MCF 10A (cell line): Measurements from ENCODE around the gene HSDL2. TPM values are rescaled to one million over a fixed set of nuclear protein-coding genes. Genes with fewer than 3 reads are reported as not detected.
A peak's percentile ranks its signal among the peaks of the same experiment; 100 is the strongest.

Source experiments
- BruUV-seq: library from RNA; stranded (reverse); fragments of 400-500 nt; replicated peaks from 2 replicates; lab custom pipeline; 2021; lab: Mats Ljungman, UMichigan
- CTCF ChIA-PET: fragments of 300-600 bp; sonication (Branson Sonifier 250); formaldehyde crosslinking; extraction: SDS; loops from one replicate; lab custom pipeline; 2021; ENCODE audit warnings: antibody characterized with exemption, inconsistent platforms; lab: Yijun Ruan, JAX
- POLR2A ChIA-PET: fragments of 300-600, 350-650 bp; sonication (Branson Sonifier 250); formaldehyde crosslinking; extraction: SDS; loops from one replicate; lab custom pipeline; 2020; ENCODE audit warnings: antibody characterized with exemption, inconsistent platforms; lab: Yijun Ruan, JAX
- DNase-seq: peaks from one replicate; pipeline ENCODE4 v3.0.0-alpha.2; 2018; ENCODE audit not compliant: unreplicated experiment
- H3K27ac Mint-ChIP-seq: one replicate; pipeline ENCODE4 v1.8.0; 2022; ENCODE audit warnings: mild to moderate bottlenecking, low read depth, mixed read lengths; ENCODE audit not compliant: unreplicated experiment
- H3K27me3 Mint-ChIP-seq: one replicate; pipeline ENCODE4 v1.8.0; 2022; ENCODE audit warnings: mixed read lengths; ENCODE audit not compliant: insufficient read depth, unreplicated experiment
- H3K36me3 Mint-ChIP-seq: one replicate; pipeline ENCODE4 v1.8.0; 2022; ENCODE audit warnings: mild to moderate bottlenecking, moderate library complexity, mixed read lengths; ENCODE audit not compliant: insufficient read depth, unreplicated experiment
- H3K4me1 Mint-ChIP-seq: one replicate; pipeline ENCODE4 v1.8.0; 2022; ENCODE audit warnings: mixed read lengths; ENCODE audit not compliant: insufficient read depth, unreplicated experiment
- H3K4me3 Mint-ChIP-seq: one replicate; pipeline ENCODE4 v1.8.0; 2022; ENCODE audit warnings: mild to moderate bottlenecking, moderate library complexity, mixed read lengths; ENCODE audit not compliant: unreplicated experiment
- H3K9me3 Mint-ChIP-seq: one replicate; pipeline ENCODE4 v1.8.0; 2022; ENCODE audit warnings: mixed read lengths; ENCODE audit not compliant: unreplicated experiment
- CTCF ChIP-seq: fragments of 200-600 bp; IDR thresholded peaks from one replicate; pipeline ENCODE4 v1.8.0; 2022; ENCODE audit warnings: antibody characterized with exemption, mild to moderate bottlenecking; ENCODE audit not compliant: unreplicated experiment
- intact Hi-C: fragments of 100-400 bp; cut with micrococcal nuclease; formaldehyde crosslinking; loops from 2 replicates; pipeline ENCODE4 v1.14.1; 2022
- total RNA-seq: library from RNA; stranded (reverse); gene quantifications from 2 replicates; pipeline ENCODE4 v1.2.3, GENCODE V29; 2022

Gene HSDL2
- total RNA-seq, 1 experiment from 2014 or later: 26.7 TPM

- Mint-ChIP-seq H3K4me1 (no peaks in the 10 kb centered on the region), H3K4me3 (no peak overlapping the region), H3K9me3 (no peaks in the 10 kb centered on the region), H3K27ac (no peak overlapping the region), H3K27me3 (no peaks in the 10 kb centered on the region), H3K36me3 (peaks cover 8% of the 10 kb centered on the region)
- ChIA-PET POLR2A (interaction anchor here (3.5 kb wide), 1 partner anchor 9 kb away, joined by 18 read pairs; the partner anchor contains the start of gene KIAA1958), CTCF (no interaction called here)
- intact Hi-C loops: no loop called here
- BruUV-seq: no TSS peak
- DNase-seq: no peak
- no peak for TF ChIP-seq CTCF
These were observed 97.4 kb downstream of the HSDL2 start for GRCh38 chr9:112477330-112477729.

- Mint-ChIP-seq H3K9me3 (no peaks in the 10 kb centered on the region), H3K4me3 (no peak overlapping the region), H3K36me3 (no peaks in the 10 kb centered on the region), H3K4me1 (no peaks in the 10 kb centered on the region), H3K27ac (no peak overlapping the region), H3K27me3 (no peaks in the 10 kb centered on the region)
- ChIA-PET CTCF (no interaction called here), POLR2A (interaction anchor here (1.2 kb wide), 1 partner anchor 100 kb away, joined by 3 read pairs; no protein-coding TSS in a partner anchor)
- intact Hi-C loops: no loop called here
- no peak for DNase-seq
- TF ChIP-seq CTCF: no peak
- BruUV-seq: no TSS peak
These were observed 99.3 kb downstream of the HSDL2 start for GRCh38 chr9:112479221-112479620.

- intact Hi-C loops: loop anchor here (5.0 kb wide), 1 partner anchor 228 kb away; no protein-coding TSS in a partner anchor
- Mint-ChIP-seq H3K9me3 (no peaks in the 10 kb centered on the region), H3K4me3 (no peak overlapping the region), H3K27me3 (no peaks in the 10 kb centered on the region), H3K27ac (no peak overlapping the region), H3K4me1 (peaks cover 6% of the 10 kb centered on the region), H3K36me3 (no peaks in the 10 kb centered on the region)
- CTCF ChIA-PET: interaction anchor here (0.6 to 1.9 kb wide), 5 partner anchors 80 to 372 kb away, joined by 3 to 4 read pairs (median 4); no protein-coding TSS in a partner anchor
- DNase-seq: no peak
- POLR2A ChIA-PET: interaction anchor here (2.2 to 3.8 kb wide), 2 partner anchors 85 to 372 kb away, joined by 8 to 20 read pairs; no protein-coding TSS in a partner anchor
- TF ChIP-seq CTCF: no peak
- BruUV-seq: no TSS peak
These were observed 104.7 kb downstream of the HSDL2 start for GRCh38 chr9:112484607-112485006.

- ChIA-PET CTCF (interaction anchor here (0.6 to 1.9 kb wide), 5 partner anchors 43 to 388 kb away, joined by 3 to 4 read pairs (median 3); no protein-coding TSS in a partner anchor), POLR2A (interaction anchor here (0.7 to 4.8 kb wide), 12 partner anchors 9 to 373 kb away, joined by 3 to 44 read pairs (median 6); partner anchors contain the start of genes HSDL2 and PTBP3)
- no peaks in the 10 kb centered on the region for H3K9me3 Mint-ChIP-seq
- intact Hi-C loops: loop anchor here (5.0 kb wide), 1 partner anchor 227 kb away; no protein-coding TSS in a partner anchor
- H3K4me3 Mint-ChIP-seq: peak overlapping the region; percentile 96
- BruUV-seq: TSS peak; percentile 57
- no peak for DNase-seq
- peak overlapping the region; percentile 73 for H3K27ac Mint-ChIP-seq
- no peaks in the 10 kb centered on the region for H3K27me3 Mint-ChIP-seq
- TF ChIP-seq CTCF: no peak
- peaks cover 6% of the 10 kb centered on the region for H3K4me1 Mint-ChIP-seq
- H3K36me3 Mint-ChIP-seq: no peaks in the 10 kb centered on the region
These were observed 105.7 kb downstream of the HSDL2 start for GRCh38 chr9:112485574-112485973.
